ENCODE results near the gene SLC2A6. TPM values are rescaled to one million over a fixed set of nuclear protein-coding genes. Genes with fewer than 3 reads are reported as not detected.

The SLC2A6 gene
- total RNA-seq, 1 experiment from 2014 or later = 10.6 TPM

Other genes with a start within 250 kb of the SLC2A6 start
- gene ABO, start 203.9 kb downstream of the SLC2A6 start, total RNA-seq (2014; rRNA removed; shearing (Covaris generic); ENCODE audit: low replicate concordance) = not detected in 2 replicates
- gene SURF6, start 142.9 kb downstream of the SLC2A6 start, total RNA-seq (2014; rRNA removed; shearing (Covaris generic); ENCODE audit: low replicate concordance) = 5.6 and 22.9 TPM in 2 replicates
- 13.6 and 30.6 TPM in 2 replicates for gene MED22, start 131.0 kb downstream of the SLC2A6 start, total RNA-seq (2014; rRNA removed; shearing (Covaris generic); ENCODE audit: low replicate concordance)
- gene RPL7A, start 130.9 kb downstream of the SLC2A6 start, total RNA-seq (2014; rRNA removed; shearing (Covaris generic); ENCODE audit: low replicate concordance) = 2,407 and 2,991 TPM in 2 replicates
- gene SURF1, start 122.6 kb downstream of the SLC2A6 start, total RNA-seq (2014; rRNA removed; shearing (Covaris generic); ENCODE audit: low replicate concordance) = 35.6 and 40.0 TPM in 2 replicates
- gene SURF2, start 122.5 kb downstream of the SLC2A6 start, total RNA-seq (2014; rRNA removed; shearing (Covaris generic); ENCODE audit: low replicate concordance) = 20.0 and 52.9 TPM in 2 replicates
- gene SURF4, start 103.0 kb downstream of the SLC2A6 start, total RNA-seq (2014; rRNA removed; shearing (Covaris generic); ENCODE audit: low replicate concordance) = 81.1 and 84.1 TPM in 2 replicates
- 0.93 and 0.97 TPM in 2 replicates for gene STKLD1, start 102.7 kb downstream of the SLC2A6 start, total RNA-seq (2014; rRNA removed; shearing (Covaris generic); ENCODE audit: low replicate concordance)
- gene REXO4, start 61.1 kb downstream of the SLC2A6 start, total RNA-seq (2014; rRNA removed; shearing (Covaris generic); ENCODE audit: low replicate concordance) = 10.5 and 41.9 TPM in 2 replicates
- 0.34 and 1.3 TPM in 2 replicates for gene ADAMTS13, start 56.7 kb downstream of the SLC2A6 start, total RNA-seq (2014; rRNA removed; shearing (Covaris generic); ENCODE audit: low replicate concordance)
- 4.5 and 15.3 TPM in 2 replicates for gene CACFD1, start 19.1 kb downstream of the SLC2A6 start, total RNA-seq (2014; rRNA removed; shearing (Covaris generic); ENCODE audit: low replicate concordance)
- gene MYMK, start 45.9 kb upstream of the SLC2A6 start, total RNA-seq (2014; rRNA removed; shearing (Covaris generic); ENCODE audit: low replicate concordance) = not detected in 2 replicates
- gene ADAMTSL2, start 55.6 kb upstream of the SLC2A6 start, total RNA-seq (2014; rRNA removed; shearing (Covaris generic); ENCODE audit: low replicate concordance) = not detected in 2 replicates
- not detected in 2 replicates for gene FAM163B, start 130.3 kb upstream of the SLC2A6 start, total RNA-seq (2014; rRNA removed; shearing (Covaris generic); ENCODE audit: low replicate concordance)
- not detected in 2 replicates for gene DBH, start 157.3 kb upstream of the SLC2A6 start, total RNA-seq (2014; rRNA removed; shearing (Covaris generic); ENCODE audit: low replicate concordance)